Stimulated activated CD8-positive, alpha-beta memory T cell treated with anti-CD3 and anti-CD28 coated beads, Interleukin-15, amount 100 ng/mL, for 4 hours (primary cell): ENCODE measurements around the gene GPRC5D.

Source experiments
- DNase-seq, 2 donors: peaks; one replicate each; pipeline ENCODE4 v3.0.0-alpha.2; 2020; ENCODE audit warnings: low read depth in 2 of 2

The GPRC5D gene

GRCh38 chr12:12938541-12938940 lies 13.4 kb downstream of the GPRC5D start:
- no peak for DNase-seq

DNA sequence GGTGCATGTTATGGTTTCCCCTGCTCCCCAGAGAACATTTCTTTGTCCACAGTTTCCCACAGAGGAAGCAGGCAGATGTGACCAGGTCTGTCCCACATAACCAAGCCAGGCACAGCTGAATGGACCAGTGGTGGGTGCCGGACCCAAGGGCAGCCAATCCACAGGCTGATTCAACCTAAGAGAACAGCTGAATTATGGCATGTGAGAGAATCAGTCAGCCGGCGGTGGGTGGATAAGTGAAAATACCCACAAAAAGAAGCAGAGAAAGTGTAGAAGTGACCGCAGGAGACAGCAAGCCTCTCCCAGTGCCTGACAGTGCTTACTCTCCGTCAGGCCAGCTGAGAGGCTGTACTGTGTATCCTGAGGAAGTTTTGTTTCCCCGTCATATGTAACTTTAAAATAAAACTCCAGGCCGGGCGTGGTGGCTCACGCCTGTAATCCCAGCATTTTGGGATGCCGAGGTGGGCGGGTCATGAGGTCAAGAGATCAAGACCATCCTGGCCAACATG lies 14.9 kb downstream of the GPRC5D start:
- no peak for DNase-seq

DNA sequence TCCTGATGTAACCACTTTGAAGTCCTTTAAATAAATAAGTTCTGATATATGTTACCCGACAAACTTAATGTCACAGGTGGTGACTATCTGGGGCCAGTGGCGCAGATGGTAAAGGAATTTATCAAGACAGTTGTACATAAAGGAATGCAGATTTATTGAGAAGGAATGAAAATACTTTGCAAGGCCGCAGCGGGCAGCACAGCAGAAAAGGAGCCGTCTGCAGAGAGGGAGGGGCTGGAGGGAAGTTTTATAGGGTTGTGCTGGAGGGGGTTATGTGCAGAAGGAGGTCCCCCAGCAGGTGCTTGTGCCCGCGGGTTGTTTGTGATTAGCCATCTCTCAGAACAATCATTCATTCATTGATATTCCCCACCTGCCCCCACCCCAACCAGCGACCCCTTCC lies 17.4 kb downstream of the GPRC5D start:
- no peak for DNase-seq

DNA sequence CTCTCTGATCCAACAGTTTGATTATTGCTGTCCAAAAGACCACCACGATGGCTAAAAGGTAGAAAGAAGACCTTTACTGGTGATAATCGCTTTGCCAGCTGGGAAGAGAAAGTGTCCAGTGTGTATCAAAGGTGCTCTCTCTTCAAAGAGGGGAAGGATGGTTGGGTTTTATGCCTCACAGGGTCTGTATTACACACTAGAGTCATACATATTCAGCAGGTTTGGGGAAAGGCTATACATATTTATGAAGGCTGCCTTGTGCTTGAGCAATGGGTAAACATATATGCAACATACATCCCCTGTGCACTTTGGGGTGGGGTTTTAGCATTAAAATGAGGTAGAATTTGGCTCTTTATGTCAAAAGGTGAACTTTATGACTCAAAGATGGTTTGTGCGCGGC lies 18.2 kb downstream of the GPRC5D start:
- DNase-seq = no peak

GRCh38 chr12:12930633-12931219 lies 21.2 kb downstream of the GPRC5D start:
- no peak for DNase-seq

- DNase-seq = no peak
These were observed 22.3 kb downstream of the GPRC5D start for GRCh38 chr12:12929696-12930095.

DNA sequence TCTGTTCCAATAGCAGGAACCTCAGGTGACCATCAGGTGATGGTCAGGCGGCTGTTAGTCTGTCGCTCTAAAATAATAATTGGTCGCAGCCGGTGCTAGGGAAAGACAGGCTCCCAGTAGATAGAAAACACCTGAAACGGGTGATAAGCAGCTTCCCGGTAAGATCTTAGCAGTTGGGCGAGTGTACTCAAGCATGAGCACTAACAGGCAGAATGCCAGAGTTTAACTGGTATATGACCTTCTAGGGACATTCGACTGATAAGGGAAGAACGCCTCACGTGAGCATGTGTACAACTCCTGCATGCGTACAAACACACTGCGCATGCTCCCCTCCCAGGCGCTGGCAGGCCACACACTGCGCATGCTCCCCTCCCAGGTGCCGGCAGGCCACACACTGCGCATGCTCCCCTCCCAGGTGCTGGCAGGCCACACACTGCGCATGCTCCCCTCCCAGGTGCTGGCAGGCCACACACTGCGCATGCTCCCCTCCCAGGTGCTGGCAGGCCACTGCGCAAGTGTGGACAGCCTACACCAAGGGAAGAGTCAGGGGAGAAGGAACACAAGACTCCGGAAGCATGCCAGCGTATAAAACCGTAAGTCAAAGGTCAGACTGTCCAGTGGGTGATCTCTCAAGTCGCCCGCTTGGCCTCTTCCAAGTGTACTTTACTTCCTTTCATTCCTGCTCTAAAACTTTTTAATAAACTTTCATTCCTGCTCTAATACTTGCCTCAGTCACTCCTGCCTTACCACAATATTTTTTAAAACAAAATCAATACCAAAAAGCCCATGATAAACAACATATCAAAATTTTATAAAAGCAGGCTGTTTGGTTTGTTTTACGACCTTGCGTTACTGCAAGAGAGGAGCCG lies 24.5 kb downstream of the GPRC5D start:
- DNase-seq = peak in 1 of 2 donors; percentile 11

DNA sequence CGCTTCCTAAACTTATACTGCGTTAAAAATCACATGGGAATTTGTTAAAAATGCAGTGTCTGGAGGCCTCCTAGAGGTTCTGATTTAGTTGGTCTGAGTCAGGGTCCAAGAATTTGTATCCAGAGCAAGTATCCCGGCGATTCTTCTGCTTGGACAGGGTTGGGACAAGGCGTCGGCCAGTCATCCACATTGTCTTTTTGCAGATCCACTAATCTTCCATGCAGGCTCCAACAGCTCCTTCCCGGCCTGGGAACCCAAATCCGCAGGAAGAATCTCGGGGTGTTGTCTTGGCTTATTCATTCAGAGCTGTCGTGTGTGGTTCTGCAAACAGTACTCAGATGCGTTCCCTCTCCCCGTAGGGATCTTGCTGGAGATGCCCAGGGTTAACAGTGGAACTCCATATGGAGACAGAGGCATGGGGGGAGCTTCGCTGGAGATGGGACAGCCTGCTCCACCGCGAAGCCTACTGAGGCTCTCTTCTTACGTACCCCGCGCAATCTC lies 25.3 kb downstream of the GPRC5D start:
- no peak for DNase-seq

- no peak for DNase-seq
These were observed 26.6 kb downstream of the GPRC5D start for GRCh38 chr12:12925388-12925787.

- no peak for DNase-seq
These were observed 27.8 kb downstream of the GPRC5D start for GRCh38 chr12:12924169-12924568.

DNA sequence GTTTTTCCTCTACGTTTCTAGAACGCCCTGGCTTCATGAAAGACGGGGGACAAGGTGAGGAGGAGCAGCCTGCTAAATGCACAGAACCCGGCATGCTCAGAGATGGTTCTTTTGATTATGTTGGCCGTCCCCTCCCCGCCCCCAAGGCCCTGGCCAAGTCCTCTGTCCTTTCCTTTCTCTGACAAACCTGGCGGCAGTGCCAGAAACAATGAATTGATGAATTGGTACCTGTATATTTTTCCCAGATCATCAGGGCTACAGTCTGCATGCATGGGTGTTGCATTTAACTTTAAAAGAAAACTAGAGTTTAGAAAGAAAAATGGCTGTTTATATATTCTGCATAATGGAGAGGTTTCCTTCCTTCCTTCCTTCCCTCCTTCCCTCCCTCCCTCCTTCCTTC lies 29.0 kb downstream of the GPRC5D start:
- DNase-seq = no peak

DNA sequence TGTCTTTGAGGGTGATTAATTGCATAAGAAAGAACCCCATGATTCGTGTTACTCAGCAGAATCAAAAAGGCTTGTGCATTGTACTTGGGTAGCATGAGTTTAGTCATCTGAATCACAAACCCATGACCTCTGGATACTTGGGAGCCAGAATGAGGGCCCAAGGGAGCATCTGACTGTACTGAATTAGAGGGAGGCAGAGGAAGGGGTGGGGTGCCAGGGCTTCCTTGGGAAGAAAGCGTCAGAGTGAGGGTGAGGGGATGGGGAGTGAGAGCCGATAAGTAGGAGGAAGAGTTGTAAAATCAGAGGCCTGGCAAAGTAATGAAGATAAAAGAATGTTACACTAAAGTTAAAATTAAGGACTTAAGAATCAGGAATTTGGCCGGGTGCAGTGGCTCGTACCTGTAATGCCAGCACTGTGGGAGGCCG lies 29.8 kb downstream of the GPRC5D start:
- DNase-seq = no peak

- no peak for DNase-seq
These were observed 32.1 kb downstream of the GPRC5D start for GRCh38 chr12:12919666-12920435.

- DNase-seq = no peak
These were observed 33.1 kb downstream of the GPRC5D start for GRCh38 chr12:12918781-12919389.

- DNase-seq = no peak
These were observed 34.5 kb downstream of the GPRC5D start for GRCh38 chr12:12917517-12917916.

DNA sequence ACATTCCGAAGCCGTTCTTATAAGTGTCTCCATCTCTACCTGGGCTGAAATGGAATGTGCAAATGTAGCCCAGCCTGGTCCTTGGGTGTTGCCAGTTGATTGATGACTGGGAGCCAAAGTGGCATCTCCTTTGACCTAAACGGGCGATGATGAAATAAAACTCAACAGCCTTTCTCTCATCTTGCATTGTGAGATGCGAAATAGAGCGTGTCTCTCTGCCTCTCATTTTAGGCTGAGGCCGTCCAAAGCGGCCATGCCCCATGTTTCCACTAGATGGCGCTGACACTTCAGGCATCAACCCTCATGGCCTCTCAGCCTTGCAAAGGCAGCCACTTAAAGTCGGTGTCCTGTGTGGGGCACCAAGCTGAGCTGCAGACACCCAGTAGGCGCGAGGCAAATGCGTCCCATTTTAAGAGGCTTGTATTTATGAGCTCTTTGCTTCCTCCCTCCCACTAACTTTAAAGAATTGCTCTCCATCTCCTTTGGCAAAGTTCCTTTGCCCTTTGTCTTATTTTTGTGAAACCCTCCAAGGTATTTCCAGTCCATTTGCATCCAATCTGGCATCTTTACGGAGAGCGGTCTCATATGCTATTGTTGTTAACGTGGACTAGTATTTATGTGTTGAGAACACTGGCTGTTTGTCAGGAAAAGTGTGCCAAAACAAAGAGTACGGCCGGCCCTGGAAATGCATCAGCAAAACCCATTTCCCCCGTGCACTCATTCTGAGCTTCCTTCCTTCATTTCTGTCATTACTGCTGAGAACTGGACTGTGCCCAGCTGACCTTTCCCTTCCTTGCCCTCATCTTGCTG lies 35.6 kb downstream of the GPRC5D start:
- peak; percentile 48 to 69 for DNase-seq

GRCh38 chr12:12915656-12916055 lies 36.3 kb downstream of the GPRC5D start:
- no peak for DNase-seq

GRCh38 chr12:12912711-12913110 lies 39.3 kb downstream of the GPRC5D start:
- DNase-seq = no peak

DNA sequence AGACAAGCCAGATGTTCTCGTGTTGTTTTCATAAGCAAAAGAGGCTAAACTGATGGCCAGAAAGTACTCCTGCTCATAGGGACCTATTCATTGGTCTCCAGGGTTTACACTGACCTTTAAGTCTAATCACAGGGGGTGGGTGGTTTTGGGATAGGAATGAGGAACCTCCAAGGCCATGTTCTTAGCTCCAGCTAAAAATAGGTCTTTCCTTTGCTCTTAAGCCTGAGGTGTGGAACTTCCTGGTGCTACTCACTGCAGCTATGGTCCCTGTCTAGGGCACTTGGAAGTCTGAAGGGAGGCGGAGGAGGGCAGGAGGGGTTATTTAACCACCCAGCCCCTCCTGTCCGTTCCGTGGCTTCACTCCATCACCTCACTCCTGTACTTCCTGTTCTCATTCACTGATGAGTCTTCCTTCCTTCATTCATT lies 42.0 kb downstream of the GPRC5D start:
- DNase-seq = no peak

DNA sequence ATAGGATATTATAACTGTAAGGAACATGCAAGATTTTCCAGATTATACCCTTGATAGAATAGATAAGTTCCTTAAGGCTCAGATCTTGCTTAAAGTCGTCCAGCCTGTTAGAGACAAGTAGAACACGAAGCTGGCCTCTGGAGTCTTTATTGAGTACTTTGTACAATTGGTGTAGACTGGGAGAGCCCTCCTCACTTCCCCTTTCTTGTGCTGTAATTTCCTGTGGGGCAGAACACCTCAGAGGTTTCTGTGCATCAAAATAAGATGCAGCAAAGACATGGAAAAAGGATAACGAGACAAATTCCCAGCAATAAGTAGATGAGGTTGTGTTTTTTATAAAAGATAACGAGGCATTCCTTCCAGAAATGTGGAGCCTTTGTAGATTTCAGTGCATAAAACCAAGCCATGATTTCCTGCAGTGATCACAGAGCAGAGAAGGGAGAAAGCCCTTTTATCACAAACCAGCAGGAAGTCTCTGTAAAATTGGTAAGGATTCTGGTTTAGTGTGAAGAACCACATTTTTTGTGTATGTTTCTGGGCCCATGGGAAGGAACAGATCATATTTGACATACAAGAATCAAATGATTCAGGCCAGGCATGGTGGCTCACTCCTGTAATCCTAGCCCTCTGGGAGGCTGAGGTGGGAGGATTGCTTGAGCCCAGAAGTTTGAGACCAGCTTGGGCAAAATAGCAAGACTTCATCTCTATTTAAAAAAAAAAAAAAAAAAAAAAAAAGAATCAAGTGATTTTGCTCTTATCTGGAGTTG lies 42.6 kb downstream of the GPRC5D start:
- DNase-seq = no peak
